Neutrophil (primary cell): Measurements from ENCODE around the gene TMEM205.

Experiments used
- H3K27ac ChIP-seq: fragments of 200-600 bp; sonication (generic); 2 replicates; pipeline ENCODE4 v1.5.1; 2016; ENCODE audit warnings: mild to moderate bottlenecking, moderate library complexity
- H3K27me3 ChIP-seq: fragments of 200-600 bp; sonication (generic); 2 replicates; pipeline ENCODE4 v1.6.0; 2016; ENCODE audit warnings: mild to moderate bottlenecking
- H3K36me3 ChIP-seq: fragments of 200-600 bp; sonication (generic); 2 replicates; pipeline ENCODE4 v1.5.1; 2017
- H3K4me1 ChIP-seq, 2 experiments: fragments of 200-600 bp in 1 of 2; sonication (generic) in 1 of 2; 1 replicate in 1 of 2; 2 replicates in 1 of 2; pipeline versions ENCODE4 v1.5.1 to v1.6.1; 2013 to 2016; ENCODE audit warnings: low read depth in 1 of 2, low read length in 1 of 2, mild to moderate bottlenecking in 1 of 2, moderate library complexity in 1 of 2; ENCODE audit not compliant: control insufficient read depth in 1 of 2, insufficient read depth in 1 of 2
- H3K4me3 ChIP-seq, 2 experiments: fragments of 200-600 bp in 1 of 2; sonication (generic) in 1 of 2; 1 replicate in 1 of 2; 2 replicates in 1 of 2; pipeline ENCODE4 v1.5.1; 2013 to 2016; ENCODE audit warnings: low read depth in 1 of 2, low read length in 1 of 2, mild to moderate bottlenecking in 1 of 2, moderate library complexity in 1 of 2
- H3K9me3 ChIP-seq: fragments of 200-600 bp; sonication (generic); 2 replicates; pipeline ENCODE4 v1.5.1; 2016
- CTCF ChIP-seq: fragments of 200-600 bp; sonication (generic); IDR thresholded peaks from 2 replicates; pipeline ENCODE4 v1.5.1; 2016; ENCODE audit warnings: antibody characterized with exemption

TMEM205 gene

GRCh38 chr19:11364935-11365334 is 18.9 kb upstream of the TMEM205 start:
- TF ChIP-seq CTCF, result no peak
- no peak overlapping the region for H3K4me3 ChIP-seq
- peaks cover 74% of the 10 kb centered on the region for H3K36me3 ChIP-seq
- H3K4me1 ChIP-seq, result no peaks in the 10 kb centered on the region
- no peaks in the 10 kb centered on the region for H3K9me3 ChIP-seq
- H3K27ac ChIP-seq, result no peak overlapping the region
- no peaks in the 10 kb centered on the region for H3K27me3 ChIP-seq

GRCh38 chr19:11364296-11364904 is 18.3 kb upstream of the TMEM205 start:
- no peak overlapping the region for H3K4me3 ChIP-seq
- no peaks in the 10 kb centered on the region for H3K9me3 ChIP-seq
- no peak overlapping the region for H3K27ac ChIP-seq
- no peaks in the 10 kb centered on the region for H3K27me3 ChIP-seq
- TF ChIP-seq CTCF, result no peak
- H3K4me1 ChIP-seq, result peaks cover 2 to 3% of the 10 kb centered on the region in 2 experiments
- peaks cover 79% of the 10 kb centered on the region for H3K36me3 ChIP-seq

GRCh38 chr19:11363881-11364280 is 17.8 kb upstream of the TMEM205 start:
- Histone ChIP-seq H3K27ac (no peak overlapping the region), H3K4me1 (peaks cover 3 to 7% of the 10 kb centered on the region in 2 experiments), H3K27me3 (no peaks in the 10 kb centered on the region), H3K36me3 (peaks cover 84% of the 10 kb centered on the region), H3K4me3 (no peak overlapping the region), H3K9me3 (no peaks in the 10 kb centered on the region)
- no peak for TF ChIP-seq CTCF

GRCh38 chr19:11361771-11362731 is 16.0 kb upstream of the TMEM205 start:
- H3K9me3 ChIP-seq, result no peaks in the 10 kb centered on the region
- no peaks in the 10 kb centered on the region for H3K27me3 ChIP-seq
- H3K4me1 ChIP-seq, result peaks cover 16 to 25% of the 10 kb centered on the region in 2 experiments
- no peak for TF ChIP-seq CTCF
- H3K4me3 ChIP-seq, result no peak overlapping the region
- no peak overlapping the region for H3K27ac ChIP-seq
- peaks cover 89% of the 10 kb centered on the region for H3K36me3 ChIP-seq

GRCh38 chr19:11361037-11361770 is 15.1 kb upstream of the TMEM205 start:
- H3K27me3 ChIP-seq, result no peaks in the 10 kb centered on the region
- no peak overlapping the region for H3K27ac ChIP-seq
- H3K9me3 ChIP-seq, result no peaks in the 10 kb centered on the region
- no peak for TF ChIP-seq CTCF
- peaks cover 24 to 34% of the 10 kb centered on the region in 2 experiments for H3K4me1 ChIP-seq
- peaks cover 85% of the 10 kb centered on the region for H3K36me3 ChIP-seq
- no peak overlapping the region for H3K4me3 ChIP-seq
